Fibroblast of skin of abdomen (primary cell): ENCODE results near the gene TMX3.

Experiments used
- DNase-seq: peaks from one replicate; pipeline ENCODE4 v3.0.0-alpha.2; 2013

The TMX3 gene

GRCh38 chr18:68713131-68713530 lies 1.8 kb downstream of the TMX3 start:
- DNase-seq: no peak

GRCh38 chr18:68707646-68708045 lies 7.3 kb downstream of the TMX3 start:
- no peak for DNase-seq

- no peak for DNase-seq
These were observed 9.8 kb downstream of the TMX3 start for GRCh38 chr18:68705119-68705518.

- no peak for DNase-seq
These were observed 11.6 kb downstream of the TMX3 start for GRCh38 chr18:68703326-68703725.

GRCh38 chr18:68701353-68701752 lies 13.6 kb downstream of the TMX3 start:
- no peak for DNase-seq

- DNase-seq: peak; percentile 62
These were observed 15.9 kb downstream of the TMX3 start for GRCh38 chr18:68699043-68699442.

GRCh38 chr18:68696937-68697336 lies 18.0 kb downstream of the TMX3 start:
- no peak for DNase-seq

GRCh38 chr18:68694316-68694715 lies 20.6 kb downstream of the TMX3 start:
- DNase-seq: no peak

- DNase-seq: no peak
These were observed 21.7 kb downstream of the TMX3 start for GRCh38 chr18:68693091-68693815.

GRCh38 chr18:68679528-68679927 lies 35.4 kb downstream of the TMX3 start:
- peak; percentile 18 for DNase-seq

GRCh38 chr18:68676913-68677312 lies 38.0 kb downstream of the TMX3 start:
- DNase-seq: peak; percentile 29

- DNase-seq: peak; percentile 26
These were observed 47.8 kb downstream of the TMX3 start for GRCh38 chr18:68667121-68667520.

GRCh38 chr18:68666381-68666780 lies 48.5 kb downstream of the TMX3 start:
- no peak for DNase-seq

GRCh38 chr18:68665628-68666027 lies 49.3 kb downstream of the TMX3 start:
- DNase-seq: no peak

- DNase-seq: peak; percentile 53
These were observed 52.2 kb downstream of the TMX3 start for GRCh38 chr18:68662754-68663153.

- peak; percentile 47 for DNase-seq
These were observed 54.3 kb downstream of the TMX3 start for GRCh38 chr18:68660354-68661183.

GRCh38 chr18:68648191-68648590 lies 66.7 kb downstream of the TMX3 start:
- no peak for DNase-seq

GRCh38 chr18:68642003-68642402 lies 72.9 kb downstream of the TMX3 start:
- DNase-seq: no peak

- no peak for DNase-seq
These were observed 74.0 kb downstream of the TMX3 start for GRCh38 chr18:68640861-68641260.

- no peak for DNase-seq
These were observed 76.3 kb downstream of the TMX3 start for GRCh38 chr18:68638613-68639012.

- no peak for DNase-seq
These were observed 87.1 kb downstream of the TMX3 start for GRCh38 chr18:68627812-68628211.
